Measurements from ENCODE around the gene ZNHIT2.
A peak's percentile ranks its signal among the peaks of the same experiment; 100 is the strongest.
"Not testable (repeated sequence)": the region's sequence is repeated elsewhere in the genome, so short reads cannot be mapped to it uniquely, and the experiment has no call there.

ZNHIT2 gene

DNA sequence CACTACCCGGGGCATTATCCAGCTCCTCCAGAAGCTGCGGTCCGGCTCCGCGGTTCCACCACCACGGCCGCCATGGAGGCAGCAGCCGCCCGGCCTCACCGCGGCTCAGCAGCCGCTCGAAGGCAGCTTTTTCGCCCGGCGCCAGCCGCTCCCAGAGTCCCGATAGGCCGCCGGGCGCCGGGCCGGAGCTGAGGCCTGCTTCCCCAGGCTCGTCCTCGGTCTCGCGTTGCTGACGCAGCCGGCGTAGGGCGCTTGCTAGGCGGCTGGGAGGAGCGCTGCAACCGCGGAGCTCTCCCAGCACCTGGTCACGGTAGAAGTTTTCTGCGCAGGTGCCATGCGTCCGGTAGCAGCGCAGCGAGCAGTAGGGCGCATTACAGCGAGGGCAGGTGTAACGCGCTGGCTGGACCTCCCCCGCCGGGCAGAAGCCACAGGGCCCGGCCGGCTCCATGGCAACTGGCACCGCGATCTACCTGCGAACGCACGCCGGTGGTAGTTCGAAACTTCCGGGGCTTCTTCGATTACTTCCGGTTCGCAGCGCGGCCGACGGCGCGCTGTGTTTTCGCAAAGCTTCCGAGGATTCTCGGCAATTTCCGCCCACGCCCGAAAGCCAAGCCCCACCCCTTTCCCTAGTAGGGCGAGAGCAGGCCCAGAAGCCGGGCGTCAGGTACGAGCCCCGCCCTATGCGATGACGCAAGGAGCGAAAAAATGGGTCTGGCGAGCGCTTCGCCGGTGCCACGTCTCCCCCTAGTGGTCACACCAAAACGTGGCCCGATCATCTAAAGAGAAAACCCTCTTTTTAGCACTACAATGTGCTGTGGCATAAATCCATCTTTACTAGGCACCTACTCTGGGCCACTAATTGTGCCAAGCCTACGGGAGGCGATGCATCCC is at the start of gene ZNHIT2:
ZNHIT2 (minus strand) TSS at position 496 of the 891 bp plus-strand sequence; CDS start at position 448, 48 bp downstream.
- DNase-seq = peak; percentile 87 to 96

DNA sequence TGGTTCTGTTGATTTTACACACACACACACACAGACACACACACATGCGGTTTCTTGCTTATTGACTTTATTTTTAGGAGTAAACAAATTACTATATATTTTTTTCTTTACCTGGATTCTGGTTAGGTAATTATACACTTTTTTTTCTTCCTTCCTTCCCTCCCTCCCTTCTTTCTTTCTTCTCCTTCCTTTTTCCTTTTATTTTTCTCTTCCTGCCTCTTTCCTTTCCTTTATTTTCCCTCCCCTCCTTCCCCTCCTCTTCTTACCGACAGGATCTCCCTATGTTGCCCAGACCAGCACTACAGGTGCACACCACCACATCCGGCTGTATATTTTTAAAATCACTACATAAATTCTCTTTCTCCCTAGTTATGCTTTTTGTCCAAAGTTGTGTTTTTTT is 49.4 kb upstream of the ZNHIT2 start:
- DNase-seq = no peak

DNA sequence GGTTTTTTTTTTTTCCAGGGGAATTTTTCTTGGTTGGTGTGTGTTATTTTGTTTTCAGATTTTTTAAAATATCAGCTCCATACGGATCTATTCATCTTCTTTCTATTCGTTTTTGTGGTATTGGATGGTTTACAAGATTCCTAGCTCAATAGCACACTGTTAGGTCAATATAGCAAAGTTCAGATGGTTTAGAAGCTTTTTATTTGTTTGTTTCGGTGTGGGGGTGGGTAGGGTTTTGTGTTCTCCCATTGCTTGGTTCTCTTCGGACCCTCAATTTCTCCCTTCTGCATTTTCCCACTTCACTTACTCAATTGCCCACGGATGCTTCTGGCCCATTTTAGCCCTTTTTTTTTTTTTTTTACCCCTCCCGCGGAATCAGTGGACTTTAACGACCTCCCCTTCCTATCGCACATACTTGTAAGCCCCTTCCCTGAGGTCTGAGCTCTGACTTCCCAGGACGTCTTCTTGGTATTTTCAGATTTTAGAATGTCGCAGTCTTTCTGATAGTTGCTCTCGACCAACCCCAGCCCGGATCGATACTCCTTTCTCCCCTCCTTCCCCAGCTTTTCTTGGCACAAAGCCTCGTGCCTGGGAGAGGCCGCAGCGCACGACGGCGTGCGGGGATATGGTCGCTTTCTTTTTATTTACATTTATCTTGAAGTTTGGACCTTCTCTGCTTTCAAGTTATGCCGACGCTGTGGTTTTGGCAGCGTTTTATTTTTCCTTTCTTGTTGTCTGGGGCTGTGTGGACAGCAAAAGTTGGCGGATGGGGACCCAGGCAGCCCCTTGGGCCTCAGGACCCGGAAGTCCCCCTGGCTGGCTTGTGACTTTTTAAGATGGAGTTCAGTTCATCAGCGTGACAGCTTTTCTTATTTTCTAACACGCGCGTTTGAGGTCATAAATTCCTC is 48.2 kb upstream of the ZNHIT2 start:
- no peak for DNase-seq

DNA sequence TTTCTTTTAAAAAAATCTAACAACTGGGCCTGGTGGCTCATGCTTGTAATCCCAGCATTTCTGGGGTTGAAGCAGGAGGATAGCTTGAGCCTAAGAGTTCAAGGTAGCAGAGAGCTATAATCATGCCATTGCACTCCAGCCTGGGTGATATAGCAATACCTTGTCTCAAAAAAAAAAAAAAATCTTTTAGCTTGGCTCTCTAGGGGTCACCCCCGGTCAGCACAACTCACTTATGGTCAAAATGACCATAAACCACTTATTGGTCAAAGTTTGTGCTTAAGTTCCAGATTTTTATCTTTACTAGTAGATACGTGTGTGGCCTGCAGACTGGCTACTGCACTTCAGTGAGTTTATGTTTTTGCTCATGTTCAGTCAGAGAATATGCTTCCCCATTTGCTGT is 46.2 kb upstream of the ZNHIT2 start:
- no peak for DNase-seq

DNA sequence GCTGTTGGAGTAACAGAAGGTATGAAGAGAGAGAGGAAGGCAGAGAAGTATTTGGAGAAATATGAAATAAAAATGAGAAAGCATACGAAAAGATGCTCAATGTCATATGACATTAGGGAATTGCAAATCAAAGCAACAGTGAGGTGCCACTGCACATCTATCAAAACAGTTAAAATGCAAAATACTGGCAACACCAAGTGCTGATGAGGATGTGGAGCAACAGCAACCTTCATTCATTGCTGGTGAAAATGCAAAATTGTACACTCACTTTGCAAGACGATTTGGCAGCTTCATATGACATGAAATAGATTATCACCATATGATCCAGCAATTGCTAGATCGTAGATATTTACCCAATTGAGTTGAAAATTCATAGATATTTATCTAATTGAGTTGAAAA is 43.1 kb upstream of the ZNHIT2 start:
- DNase-seq = no peak

DNA sequence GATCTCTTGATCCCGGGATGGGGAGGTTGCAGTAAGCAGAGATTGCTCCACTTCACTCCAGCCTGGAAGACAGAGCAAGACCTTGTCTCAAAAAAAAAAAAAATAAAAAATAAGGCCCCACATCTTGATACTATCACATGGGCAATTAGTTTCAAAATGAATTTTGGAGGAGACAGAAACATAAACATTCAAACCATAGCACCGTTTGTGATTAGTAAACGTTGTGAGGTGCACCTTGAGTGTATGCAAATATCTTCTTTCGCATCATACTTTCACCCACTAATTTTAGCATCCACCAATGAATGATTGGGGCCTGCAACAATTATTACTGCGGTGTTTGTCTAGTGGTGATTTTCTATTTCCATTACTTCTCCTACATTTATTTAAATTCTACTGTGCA is 41.5 kb upstream of the ZNHIT2 start:
- no peak for DNase-seq

DNA sequence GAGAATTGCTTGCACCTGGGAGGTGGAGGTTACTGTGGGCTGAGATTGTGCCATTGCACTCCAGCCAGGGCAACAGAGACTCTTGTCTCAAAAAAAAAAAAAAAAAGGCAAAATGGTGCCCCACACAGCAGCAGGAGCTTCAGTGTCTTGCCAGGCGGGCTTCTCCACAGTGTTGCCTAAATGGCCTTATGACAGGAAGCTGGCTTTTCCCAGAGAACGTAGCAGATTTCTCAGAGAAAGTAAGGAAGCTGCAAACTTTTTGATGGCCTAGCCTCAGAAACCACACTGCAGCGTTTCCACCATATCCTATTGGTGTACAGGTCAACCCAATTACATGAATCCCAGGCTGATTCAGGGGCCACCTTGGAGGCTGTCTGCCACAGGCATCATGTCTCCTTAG is 39.8 kb upstream of the ZNHIT2 start:
- DNase-seq = no peak

DNA sequence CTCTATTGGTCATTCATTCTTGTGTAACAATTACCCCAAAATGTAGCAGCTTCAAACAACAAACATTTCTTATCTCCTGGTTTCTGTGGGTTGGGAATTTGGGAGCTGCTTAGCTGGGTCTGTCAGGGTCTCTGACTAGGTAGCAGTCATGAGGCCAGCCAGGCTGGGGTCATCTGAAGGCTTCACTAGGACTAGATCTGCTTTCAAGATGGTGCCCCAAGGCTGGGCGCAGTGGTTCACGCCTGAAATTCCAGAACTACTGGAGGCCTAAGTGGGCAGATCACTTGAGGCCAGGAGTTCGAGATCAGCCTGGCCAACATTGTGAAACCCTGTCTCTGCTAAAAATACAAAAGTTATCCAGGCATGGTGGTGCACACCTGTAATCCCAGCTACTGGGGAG is 39.4 kb upstream of the ZNHIT2 start:
- no peak for DNase-seq

DNA sequence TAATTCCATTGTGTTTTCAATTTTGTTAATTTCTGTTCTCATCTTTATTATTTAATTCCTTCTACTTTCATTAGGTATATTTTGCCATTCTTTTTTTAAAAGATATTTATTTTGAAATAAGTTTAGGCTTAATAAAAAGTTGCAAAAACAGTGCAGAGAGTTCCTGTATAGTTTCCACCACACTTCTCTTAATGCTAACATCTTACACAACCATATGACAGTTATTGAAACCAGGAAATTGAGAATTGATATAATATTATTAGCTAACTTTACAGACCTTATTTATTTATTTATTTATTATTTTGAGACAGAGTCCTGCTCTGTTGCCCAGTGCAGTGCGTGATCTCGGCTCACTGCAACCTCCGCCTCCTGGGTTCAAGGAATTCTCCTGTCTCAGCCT is 38.8 kb upstream of the ZNHIT2 start:
- DNase-seq = no peak

DNA sequence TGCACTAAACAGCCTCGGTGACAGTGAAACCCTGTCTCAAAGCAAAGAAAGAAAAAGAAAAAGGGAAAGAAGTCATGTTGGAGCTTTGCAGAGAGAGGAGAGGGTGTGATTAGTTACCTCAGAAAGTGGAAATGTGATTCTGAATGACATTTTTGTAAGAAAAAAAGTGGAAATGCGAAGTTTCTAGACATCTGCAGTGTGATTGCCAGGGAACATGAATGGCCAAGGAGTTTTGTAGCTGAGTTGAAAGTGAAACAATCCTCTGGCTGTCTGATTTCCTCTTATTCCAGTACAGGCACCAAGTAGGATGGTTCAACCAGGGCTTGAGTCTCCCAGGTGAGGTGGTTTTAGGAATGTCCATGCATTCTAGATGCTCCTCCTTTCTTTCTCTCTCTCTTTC is 34.6 kb upstream of the ZNHIT2 start:
- DNase-seq = no peak

DNA sequence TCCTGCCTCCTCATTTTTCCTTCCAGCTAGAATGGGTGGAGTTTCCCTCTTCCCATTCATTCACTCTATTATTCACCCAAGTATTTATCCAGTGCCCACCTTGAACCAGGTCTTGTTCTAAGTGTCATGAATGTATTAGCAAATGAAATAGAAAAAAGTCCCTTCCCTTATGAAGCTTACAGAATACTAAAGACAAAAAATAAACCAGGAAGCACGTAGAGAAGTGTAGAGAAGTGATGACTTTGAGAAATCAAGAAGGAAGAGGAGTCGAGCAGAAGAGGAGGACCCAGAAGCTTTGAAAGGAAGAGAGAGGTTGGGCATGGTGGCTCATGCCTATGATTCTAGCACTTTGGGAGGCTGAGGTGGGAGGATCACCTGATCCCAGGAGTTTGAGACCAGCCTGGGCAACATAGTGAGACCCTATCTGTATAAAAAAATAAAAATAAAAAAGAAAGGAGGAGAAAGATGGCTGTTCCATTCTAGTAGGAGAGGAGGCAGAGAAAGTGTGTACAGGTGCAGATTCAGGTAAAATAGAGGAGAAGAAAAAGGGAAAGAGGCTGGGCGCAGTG is 33.9 kb upstream of the ZNHIT2 start:
- DNase-seq = no peak

DNA sequence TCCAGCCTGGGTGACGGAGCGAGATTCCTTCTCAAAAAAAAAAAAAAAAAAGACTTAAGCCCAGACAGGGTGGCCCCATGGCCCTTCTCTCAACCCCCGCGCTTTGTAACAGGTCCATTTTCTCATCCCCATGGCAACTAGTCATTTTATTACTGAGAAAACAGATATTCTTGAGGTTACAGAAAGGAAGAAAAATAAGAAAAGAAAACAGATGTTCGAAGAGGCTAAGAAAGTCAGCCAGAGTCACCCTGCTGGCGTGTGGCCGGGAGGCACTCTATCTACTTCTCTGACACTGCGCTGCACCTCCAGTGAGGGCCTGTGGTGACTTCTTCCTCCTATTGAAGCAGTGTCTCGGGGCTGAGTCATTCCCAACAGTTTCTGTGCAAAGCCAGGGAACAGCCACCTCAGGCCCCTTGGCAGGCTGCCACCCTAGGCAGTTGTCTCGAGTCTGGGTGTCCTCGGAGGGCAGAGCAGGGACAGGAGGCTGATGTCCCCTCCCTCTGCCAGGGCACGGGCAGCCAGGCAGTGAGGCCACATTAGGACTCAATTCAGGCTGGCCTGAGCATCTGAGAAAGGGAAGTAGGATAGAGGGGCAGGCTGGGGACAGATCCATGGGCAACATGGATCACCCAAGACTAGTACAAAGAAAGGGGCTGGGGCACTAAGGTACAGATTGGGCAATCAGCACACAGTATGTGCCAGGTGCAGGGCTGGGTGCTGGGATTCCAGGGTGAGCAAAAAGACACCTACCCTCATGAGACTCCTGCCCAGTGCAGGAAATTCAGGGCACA is 33.2 kb upstream of the ZNHIT2 start:
- no peak for DNase-seq

DNA sequence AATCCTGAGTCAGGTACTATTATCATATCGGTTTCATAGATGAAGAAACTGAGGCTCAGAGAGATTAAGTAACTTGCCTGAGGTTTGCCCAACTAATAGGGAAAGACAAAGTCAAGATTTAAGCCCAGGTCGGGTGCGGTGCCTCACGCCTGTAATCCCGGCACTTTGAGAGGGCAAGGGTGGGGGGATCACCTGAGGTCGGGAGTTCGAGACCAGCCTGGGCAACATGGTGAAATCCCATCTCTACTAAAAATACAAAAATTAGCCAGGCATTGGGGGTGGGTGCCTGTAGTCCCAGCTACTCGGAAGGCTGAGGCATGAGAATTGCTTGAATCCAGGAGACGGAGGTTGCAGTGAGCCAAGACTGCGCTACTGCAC is 32.6 kb upstream of the ZNHIT2 start:
- DNase-seq = not testable (repeated sequence)

DNA sequence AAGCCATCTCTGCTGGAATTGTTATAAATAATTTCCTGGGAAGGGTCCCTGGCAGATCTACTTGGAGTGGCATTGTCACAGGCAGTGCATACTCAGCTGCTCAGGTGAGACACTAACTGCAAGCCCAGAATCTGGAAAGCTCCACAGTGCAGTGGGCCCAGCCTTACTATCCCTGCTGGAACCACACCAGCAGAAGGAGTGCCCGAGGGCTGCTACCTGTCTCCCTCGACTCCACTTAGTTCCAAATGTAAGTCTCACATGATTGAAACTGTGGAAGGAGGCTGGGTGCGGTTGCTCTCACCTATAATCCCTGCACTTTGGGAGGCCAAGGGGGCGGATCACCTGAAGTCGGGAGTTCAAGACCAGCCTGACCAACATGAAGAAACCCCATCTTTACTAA is 31.2 kb upstream of the ZNHIT2 start:
- no peak for DNase-seq

DNA sequence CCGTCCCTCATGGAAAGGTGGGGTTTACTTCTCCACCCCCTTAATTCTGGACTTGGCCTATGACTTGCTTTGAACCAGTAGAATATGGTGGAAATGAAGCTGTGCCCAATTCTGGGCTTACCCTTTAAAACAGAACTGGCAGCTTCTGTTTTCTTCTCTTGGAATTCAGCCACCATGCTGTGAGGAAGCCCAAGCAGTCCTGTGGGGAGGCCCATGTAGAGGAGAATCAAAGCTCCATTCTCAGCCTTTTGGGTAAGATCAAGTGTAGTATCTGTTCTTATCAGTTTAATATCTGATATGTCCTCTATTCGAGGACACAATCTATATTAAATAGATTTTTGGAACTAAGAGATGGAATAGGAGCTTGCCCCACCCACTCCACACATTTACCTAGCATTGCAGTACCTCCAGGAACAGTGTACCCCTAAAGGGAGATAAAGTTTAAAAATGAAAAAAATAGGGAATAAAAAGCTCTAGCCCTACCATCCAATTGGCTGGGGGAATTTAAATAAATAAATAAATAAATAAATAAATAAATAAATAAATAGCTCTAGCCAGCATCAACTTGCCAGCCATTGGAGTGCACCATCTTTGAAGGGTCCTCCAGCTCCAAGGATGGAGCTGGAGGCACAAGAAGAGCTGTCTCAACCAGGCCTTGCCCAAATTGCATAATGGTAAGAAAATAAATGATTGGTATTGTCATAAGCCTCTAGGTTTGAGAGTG is 30.0 kb upstream of the ZNHIT2 start:
- DNase-seq = no peak

DNA sequence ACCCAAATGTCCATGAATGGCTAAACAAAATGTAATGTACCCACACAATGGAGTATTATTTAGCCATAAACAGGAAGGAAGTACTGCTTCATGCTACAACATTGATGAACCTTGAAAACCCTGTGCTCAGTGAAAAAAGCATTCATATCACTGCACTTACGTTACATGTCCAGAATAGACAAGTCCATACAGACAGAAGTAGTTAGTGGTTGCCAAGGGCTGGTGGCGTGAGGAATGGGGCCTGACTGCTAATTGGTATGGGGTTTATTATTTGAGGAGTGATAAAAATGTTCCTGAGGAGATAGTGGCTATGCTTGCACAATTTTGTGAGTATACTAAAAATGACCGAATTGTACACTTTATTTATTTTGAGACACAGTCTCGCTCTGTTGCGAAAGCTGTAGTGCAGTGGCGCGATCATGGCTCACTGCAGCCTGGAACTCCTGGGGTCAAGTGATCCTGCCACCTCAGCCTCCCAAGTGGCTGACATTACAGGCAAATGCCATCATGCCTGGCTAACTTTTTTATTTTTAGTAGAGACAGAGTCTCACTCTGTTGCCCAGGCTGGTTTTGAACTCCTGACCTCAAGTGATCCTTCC is 24.5 kb upstream of the ZNHIT2 start:
- no peak for DNase-seq

DNA sequence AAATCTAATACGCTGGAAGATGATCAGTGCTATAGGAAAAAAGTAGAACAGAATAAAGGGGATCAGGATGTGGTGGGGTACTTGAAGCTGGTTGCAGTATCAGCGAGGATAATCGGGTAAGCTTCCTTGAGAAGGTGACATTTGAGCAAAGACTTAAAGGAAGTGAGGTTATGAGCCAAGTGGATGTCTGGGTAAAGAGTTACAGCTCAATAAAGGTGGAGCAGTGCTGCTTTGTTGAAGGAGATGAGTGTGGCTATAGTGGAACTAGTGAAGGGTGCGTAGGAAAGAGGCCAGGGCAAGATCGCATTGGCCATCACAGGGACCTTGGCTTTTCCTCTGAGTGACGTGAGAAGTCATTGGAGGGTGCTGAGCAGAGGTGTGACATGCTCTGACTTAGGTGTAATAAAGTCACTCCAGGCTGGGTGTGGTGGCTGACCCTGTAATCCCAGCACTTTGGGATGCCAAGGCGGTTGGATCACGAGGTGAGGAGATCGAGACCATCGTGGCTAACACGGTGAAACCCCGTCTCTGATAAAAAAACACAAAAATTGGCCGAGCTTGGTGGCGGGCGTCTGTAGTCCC is 19.1 kb upstream of the ZNHIT2 start:
- no peak for DNase-seq

DNA sequence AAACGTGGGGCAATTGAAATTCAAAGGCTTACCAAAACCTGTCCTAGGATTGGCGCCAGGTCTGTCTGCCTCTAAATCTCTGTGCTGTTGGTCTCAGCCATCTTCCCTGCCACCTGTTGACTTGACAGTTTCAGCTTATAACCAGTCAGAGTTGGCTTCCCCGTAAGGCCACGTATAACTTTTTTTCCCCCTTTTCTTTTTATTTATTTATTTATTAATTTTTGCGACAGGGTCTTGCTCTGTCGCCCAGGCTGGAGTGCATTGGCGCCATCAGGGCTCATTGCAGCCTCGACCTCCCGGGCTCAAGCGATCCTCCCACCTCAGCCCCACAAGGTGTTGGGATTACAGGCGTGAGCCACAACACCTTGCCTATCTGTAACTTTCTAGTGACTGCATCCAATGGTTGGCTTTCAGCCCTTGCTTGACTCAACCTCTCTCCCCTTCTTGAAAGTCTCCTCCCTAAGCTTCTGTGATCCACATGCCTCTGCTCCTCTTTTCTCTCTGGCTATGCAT is 18.2 kb upstream of the ZNHIT2 start:
- DNase-seq = no peak

DNA sequence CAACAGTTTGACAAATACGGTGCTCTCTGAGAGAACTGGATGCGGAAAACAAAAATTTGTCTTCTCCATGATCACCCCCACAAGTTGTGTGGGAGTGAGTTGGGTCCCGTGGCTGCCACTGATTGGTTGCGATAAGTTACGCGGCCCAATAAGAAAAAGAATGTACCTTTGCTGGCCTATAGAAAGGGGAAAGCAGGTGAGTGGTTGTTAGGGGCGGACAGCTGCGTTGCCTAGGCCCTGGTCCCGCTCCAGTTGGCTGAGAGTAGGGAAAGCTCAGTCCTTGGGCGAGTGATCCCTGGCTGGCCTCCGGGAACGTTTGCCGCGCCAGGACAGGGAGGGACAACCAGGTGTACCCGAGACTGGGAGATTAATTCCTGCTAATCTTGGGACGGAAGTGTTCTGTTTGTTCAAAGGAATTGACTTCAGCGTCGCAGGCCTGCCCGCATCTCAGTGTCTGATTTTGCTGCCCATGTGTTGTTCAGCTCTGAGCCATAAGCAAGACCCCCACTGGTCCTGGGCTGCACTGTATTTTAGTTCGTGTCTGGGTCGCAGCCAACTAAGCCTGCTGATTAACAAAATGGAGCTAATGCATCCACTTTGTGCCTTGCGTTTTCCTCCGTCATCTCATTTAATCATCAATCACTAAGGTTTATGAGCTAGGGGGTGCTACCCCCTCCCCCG is 17.6 kb upstream of the ZNHIT2 start:
- DNase-seq = peak; percentile 88 to 96

DNA sequence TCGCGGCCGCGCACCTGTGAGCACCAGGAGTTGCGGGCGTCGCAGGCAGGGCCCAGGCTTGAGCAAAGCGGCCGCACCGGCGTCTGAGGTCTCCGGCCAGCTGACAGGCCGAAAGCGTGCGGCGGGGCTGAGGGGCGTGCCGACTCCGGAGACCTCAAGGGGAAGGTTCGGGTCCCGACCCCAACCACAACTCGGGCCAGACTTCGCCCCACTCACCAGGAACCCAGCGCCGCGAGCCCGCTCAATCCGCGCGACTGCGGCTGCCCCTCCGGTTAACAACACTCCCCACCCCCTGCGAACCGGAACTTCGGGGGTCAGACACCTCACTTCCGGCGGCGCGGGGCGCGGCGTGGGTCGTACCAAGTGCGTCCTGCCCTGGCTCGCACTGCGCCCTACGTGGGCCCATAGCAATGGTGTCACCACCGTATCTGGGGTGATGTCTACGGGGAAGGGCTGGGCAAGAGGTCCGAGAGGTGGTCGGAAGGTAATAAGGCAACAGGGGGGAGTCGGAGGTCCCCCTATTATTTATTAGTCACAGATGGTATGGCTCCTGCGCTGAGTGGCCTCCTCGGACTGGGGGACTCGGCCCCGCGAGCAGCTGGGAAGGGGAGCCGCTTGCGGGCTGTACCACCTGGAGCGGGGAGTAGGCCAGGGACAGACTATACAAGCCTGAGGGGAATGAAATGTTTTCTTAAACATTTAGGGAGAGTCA is 16.9 kb upstream of the ZNHIT2 start, which contains the start of gene SYVN1:
SYVN1 (minus strand) TSS at position 280 of the 712 bp plus-strand sequence. CDS start 918 bp downstream, outside the sequence.
- DNase-seq = peak in 1 of 2 experiments; percentile 67

All from cerebellar nuclear complex (tissue), 1 donor.